Panc1 (cell line): Measurements from ENCODE around the gene DPP4. TPM values are rescaled to one million over a fixed set of nuclear protein-coding genes. Genes with fewer than 3 reads are reported as not detected.

Experiments used
- ATAC-seq: fragments of 200-7000 bp; cut with Tn5 transposase; 2 replicates; pipeline ENCODE4 v1.9.1; 2020; ENCODE audit warnings: mild to moderate bottlenecking, moderate library complexity
- BruUV-seq: library from RNA; stranded (reverse); fragments of 400-500 nt; replicated peaks from 2 replicates; lab custom pipeline; 2021; lab: Mats Ljungman, UMichigan
- CTCF ChIA-PET: fragments of 300-600 bp; sonication (Branson Sonifier 250); formaldehyde crosslinking; loops from one replicate; lab custom pipeline; 2022; ENCODE audit warnings: antibody characterized with exemption; lab: Charles Lee
- POLR2A ChIA-PET: fragments of 300-600 bp; sonication (Branson Sonifier 250); formaldehyde crosslinking; loops from one replicate; lab custom pipeline; 2022; ENCODE audit warnings: antibody characterized with exemption; lab: Charles Lee
- DNase-seq: peaks from one replicate; pipeline ENCODE4 v3.0.0-alpha.2; 2010; ENCODE audit warnings: low read depth, low spot score
- H3K27ac ChIP-seq: 2 replicates; pipeline ENCODE4 v1.5.1; 2011; ENCODE audit warnings: mild to moderate bottlenecking, low read length, inconsistent platforms
- H3K27me3 ChIP-seq: fragments of 200-500 bp; sonication (Bioruptor generic); 2 replicates; pipeline ENCODE4 v1.6.0; 2014; ENCODE audit warnings: low read length, inconsistent platforms; ENCODE audit not compliant: control insufficient read depth, insufficient read depth
- H3K36me3 ChIP-seq: fragments of 200-500 bp; sonication (Bioruptor generic); 2 replicates; pipeline ENCODE4 v1.5.1; 2014; ENCODE audit warnings: inconsistent platforms, mild to moderate bottlenecking, low read length, moderate library complexity; ENCODE audit not compliant: control insufficient read depth, insufficient read depth
- H3K4me1 ChIP-seq: 2 replicates; pipeline ENCODE4 v1.5.1; 2011; ENCODE audit warnings: inconsistent platforms, mild to moderate bottlenecking, low read length, moderate library complexity; ENCODE audit not compliant: control insufficient read depth, insufficient read depth
- H3K4me3 ChIP-seq, 2 experiments: 2 replicates each; pipeline ENCODE4 v1.5.1; 2011 to 2012; ENCODE audit warnings: low read depth in 2 of 2, low read length in 2 of 2, mild to moderate bottlenecking in 2 of 2, inconsistent platforms in 1 of 2, moderate library complexity in 1 of 2
- H3K9me3 ChIP-seq: fragments of 200-500 bp; sonication (Bioruptor generic); 2 replicates; pipeline ENCODE4 v1.5.1; 2014; ENCODE audit warnings: low read depth, mild to moderate bottlenecking, inconsistent platforms, low read length, moderate library complexity; ENCODE audit not compliant: control insufficient read depth, insufficient read depth
- POLR2AphosphoS5 ChIP-seq: IDR thresholded peaks from 2 replicates; pipeline ENCODE4 v1.6.1; 2012; ENCODE audit warnings: mild to moderate bottlenecking, low read depth, low read length, moderate library complexity
- REST ChIP-seq, 2 experiments: IDR thresholded peaks; 2 replicates each; pipeline ENCODE4 v1.6.1; 2011 to 2012; ENCODE audit warnings: low read depth in 2 of 2, control low read depth in 1 of 2, low read length in 1 of 2, mild to moderate bottlenecking in 1 of 2, moderate library complexity in 1 of 2; ENCODE audit not compliant: insufficient read depth in 1 of 2
- SIN3A ChIP-seq: IDR thresholded peaks from 2 replicates; pipeline ENCODE4 v1.6.1; 2012; ENCODE audit warnings: low read depth, mild to moderate bottlenecking, low read length, moderate library complexity, borderline replicate concordance; ENCODE audit not compliant: insufficient read depth
- TCF7L2 ChIP-seq: IDR thresholded peaks from 2 replicates; pipeline ENCODE4 v1.6.1; 2011; ENCODE audit warnings: mild to moderate bottlenecking, low read depth, low read length, inconsistent platforms
- in situ Hi-C: cut with HindIII; loops from 2 replicates; pipeline ENCODE4 v1.10.0; 2016; ENCODE audit warnings: low sequenced_read_pairs, low pct_unique_long_range_greater_than_20kb
- intact Hi-C: fragments of 100-400 bp; cut with micrococcal nuclease; formaldehyde crosslinking; loops from one replicate; pipeline ENCODE4 v1.10.0; 2022; ENCODE audit not compliant: unreplicated experiment
- total RNA-seq: library from RNA; stranded (reverse); gene quantifications from one replicate; pipeline ENCODE4 v1.2.1, GENCODE V29; 2021; ENCODE audit not compliant: unreplicated experiment
- TF ChIP-seq, protein P1 (sequence below): fragments of 450-650 bp; IDR thresholded peaks from 2 replicates; pipeline ENCODE4 v1.5.1; 2017; ENCODE audit warnings: mild to moderate bottlenecking

The DPP4 gene
- total RNA-seq, 1 experiment from 2014 or later, result 0.23 TPM

DNA sequence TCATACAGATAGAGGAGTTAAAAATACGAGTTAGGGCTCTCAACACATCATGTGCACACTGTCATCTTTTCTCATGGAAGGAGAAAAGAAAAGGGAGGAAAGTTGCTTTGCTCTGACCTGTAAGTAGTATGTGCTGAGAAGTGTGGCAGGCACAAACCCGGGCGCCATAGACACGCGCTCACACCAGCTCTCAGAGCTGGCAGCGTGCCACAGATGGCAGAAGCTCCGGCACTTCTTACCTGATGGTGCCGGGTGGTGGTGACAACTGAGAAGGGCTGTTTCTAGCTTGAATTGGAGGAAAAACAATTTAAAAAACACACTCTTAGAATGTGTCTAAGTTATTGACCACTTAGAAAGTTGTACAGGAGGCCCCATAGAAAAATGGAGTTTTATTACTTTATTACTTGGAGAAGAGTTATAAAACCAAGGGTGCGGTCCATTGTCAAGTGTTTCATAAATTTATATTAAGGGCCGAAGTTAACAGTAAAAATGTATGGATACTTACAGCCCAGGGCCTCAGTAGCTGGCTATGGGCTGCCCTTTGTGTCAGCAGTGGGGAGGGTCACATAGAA, 92.2 kb downstream of the DPP4 start:
- no TSS peak for BruUV-seq
- TF ChIP-seq, protein P1, sequence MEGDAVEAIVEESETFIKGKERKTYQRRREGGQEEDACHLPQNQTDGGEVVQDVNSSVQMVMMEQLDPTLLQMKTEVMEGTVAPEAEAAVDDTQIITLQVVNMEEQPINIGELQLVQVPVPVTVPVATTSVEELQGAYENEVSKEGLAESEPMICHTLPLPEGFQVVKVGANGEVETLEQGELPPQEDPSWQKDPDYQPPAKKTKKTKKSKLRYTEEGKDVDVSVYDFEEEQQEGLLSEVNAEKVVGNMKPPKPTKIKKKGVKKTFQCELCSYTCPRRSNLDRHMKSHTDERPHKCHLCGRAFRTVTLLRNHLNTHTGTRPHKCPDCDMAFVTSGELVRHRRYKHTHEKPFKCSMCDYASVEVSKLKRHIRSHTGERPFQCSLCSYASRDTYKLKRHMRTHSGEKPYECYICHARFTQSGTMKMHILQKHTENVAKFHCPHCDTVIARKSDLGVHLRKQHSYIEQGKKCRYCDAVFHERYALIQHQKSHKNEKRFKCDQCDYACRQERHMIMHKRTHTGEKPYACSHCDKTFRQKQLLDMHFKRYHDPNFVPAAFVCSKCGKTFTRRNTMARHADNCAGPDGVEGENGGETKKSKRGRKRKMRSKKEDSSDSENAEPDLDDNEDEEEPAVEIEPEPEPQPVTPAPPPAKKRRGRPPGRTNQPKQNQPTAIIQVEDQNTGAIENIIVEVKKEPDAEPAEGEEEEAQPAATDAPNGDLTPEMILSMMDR, result no peak
- TF ChIP-seq SIN3A (no peak), TCF7L2 (no peak), REST (IDR thresholded peaks at IDR 0.05; ENCODE audit: insufficient read depth in 1 of 2, low read depth in 2 of 2, low read length in 1 of 2) (no peak), POLR2AphosphoS5 (no peak)
- ChIA-PET POLR2A (no interaction called here), CTCF (no interaction called here)
- intact Hi-C loops, result no loop called here
- ATAC-seq (no peak), DNase-seq (no peak)
- no peaks in the 10 kb centered on the region for H3K9me3 ChIP-seq
- H3K27ac ChIP-seq, result no peak overlapping the region
- no peaks in the 10 kb centered on the region for H3K27me3 ChIP-seq
- no peaks in the 10 kb centered on the region for H3K36me3 ChIP-seq
- in situ Hi-C loops, result no loop called here
- H3K4me3 ChIP-seq, result no peak overlapping the region
- no peaks in the 10 kb centered on the region for H3K4me1 ChIP-seq

DNA sequence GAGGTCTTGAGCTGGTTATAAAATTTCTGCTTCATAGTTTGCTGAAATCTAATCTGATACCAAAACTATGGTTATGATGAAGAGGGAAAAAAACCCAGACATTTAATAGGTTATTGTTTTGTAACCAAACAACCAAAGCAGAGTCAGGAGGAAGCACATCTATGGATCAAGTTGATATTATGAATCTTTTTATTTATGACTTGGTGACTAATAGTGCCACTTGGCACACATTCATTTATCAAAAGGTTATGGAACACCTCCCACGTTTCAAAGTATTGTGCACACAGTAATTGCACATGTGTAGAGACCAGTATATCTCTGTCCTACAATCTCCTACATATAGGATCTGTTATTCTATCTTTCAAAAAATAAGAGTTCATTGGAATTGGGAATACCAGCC, 93.0 kb downstream of the DPP4 start:
- intact Hi-C loops, result no loop called here
- no peak overlapping the region for H3K27ac ChIP-seq
- H3K4me1 ChIP-seq, result no peaks in the 10 kb centered on the region
- DNase-seq (no peak), ATAC-seq (no peak)
- CTCF ChIA-PET, result no interaction called here
- in situ Hi-C loops, result no loop called here
- BruUV-seq, result no TSS peak
- POLR2A ChIA-PET, result no interaction called here
- no peak overlapping the region for H3K4me3 ChIP-seq
- no peaks in the 10 kb centered on the region for H3K27me3 ChIP-seq
- TF ChIP-seq TCF7L2, result no peak
- TF ChIP-seq, protein P1, result no peak
- TF ChIP-seq SIN3A, result no peak
- TF ChIP-seq POLR2AphosphoS5, result no peak
- no peak for TF ChIP-seq REST (IDR thresholded peaks at IDR 0.05; ENCODE audit: insufficient read depth in 1 of 2, low read depth in 2 of 2, low read length in 1 of 2)
- no peaks in the 10 kb centered on the region for H3K36me3 ChIP-seq
- H3K9me3 ChIP-seq, result no peaks in the 10 kb centered on the region
